WTC11 (cell line): ENCODE measurements around the gene C12orf43. TPM values are rescaled to one million over a fixed set of nuclear protein-coding genes. Genes with fewer than 3 reads are reported as not detected.

Experiments
- ATAC-seq: fragments of 200-7000 bp; cut with Tn5 transposase; 2 replicates; pipeline ENCODE4 v1.10.0; 2021; ENCODE audit warnings: mild to moderate bottlenecking, moderate library complexity
- CTCF ChIA-PET: fragments of 300-600 bp; sonication (Branson Sonifier 250); formaldehyde crosslinking; loops from one replicate; lab custom pipeline; 2021; ENCODE audit warnings: antibody characterized with exemption; lab: Charles Lee
- POLR2A ChIA-PET: fragments of 350-600 bp; sonication (Branson Sonifier 250); formaldehyde crosslinking; loops from one replicate; lab custom pipeline; 2021; ENCODE audit warnings: antibody characterized with exemption; lab: Charles Lee
- DNase-seq: peaks from one replicate; pipeline ENCODE4 v3.0.0; 2021; ENCODE audit warnings: low spot score
- H3K27ac Mint-ChIP-seq: 2 replicates; pipeline ENCODE4 v1.8.0; 2021; ENCODE audit warnings: mixed read lengths
- H3K27me3 Mint-ChIP-seq: 2 replicates; pipeline ENCODE4 v1.8.0; 2021; ENCODE audit warnings: low read depth, mild to moderate bottlenecking, moderate library complexity, mixed read lengths
- H3K36me3 Mint-ChIP-seq: 2 replicates; pipeline ENCODE4 v1.8.0; 2021; ENCODE audit warnings: mixed read lengths
- H3K4me1 Mint-ChIP-seq: 2 replicates; pipeline ENCODE4 v1.8.0; 2022; ENCODE audit warnings: mixed read lengths
- H3K4me3 Mint-ChIP-seq: 2 replicates; pipeline ENCODE4 v1.8.0; 2021; ENCODE audit warnings: mild to moderate bottlenecking, moderate library complexity, mixed read lengths
- H3K9me3 Mint-ChIP-seq: 2 replicates; pipeline ENCODE4 v1.8.0; 2021; ENCODE audit warnings: mixed read lengths
- E2F5 ChIP-seq: sonication (generic); formaldehyde crosslinking; IDR thresholded peaks from 2 replicates; pipeline ENCODE4 v1.8.1; 2022; ENCODE audit warnings: mild to moderate bottlenecking, moderate library complexity, missing genetic modification reagents
- EMX1 ChIP-seq: fragments of 250-450 bp; sonication (Bioruptor Pico); IDR thresholded peaks from 2 replicates; pipeline ENCODE4 v1.8.0; 2021; ENCODE audit warnings: mild to moderate bottlenecking
- FOXP1 ChIP-seq: sonication (generic); formaldehyde crosslinking; IDR thresholded peaks from 2 replicates; pipeline ENCODE4 v1.8.0; 2022; ENCODE audit warnings: missing genetic modification reagents, mild to moderate bottlenecking, moderate library complexity, borderline replicate concordance
- NFE2L1 ChIP-seq: sonication (generic); formaldehyde crosslinking; IDR thresholded peaks from 2 replicates; pipeline ENCODE4 v1.8.1; 2023; ENCODE audit warnings: missing genetic modification reagents
- PRRX2 ChIP-seq: fragments of 250-450 bp; sonication (Bioruptor Pico); IDR thresholded peaks from 2 replicates; pipeline ENCODE4 v1.8.0; 2021; ENCODE audit warnings: mild to moderate bottlenecking
- SMAD4 ChIP-seq: sonication (generic); formaldehyde crosslinking; IDR thresholded peaks from 2 replicates; pipeline ENCODE4 v1.8.0; 2022; ENCODE audit warnings: mild to moderate bottlenecking, missing genetic modification reagents
- SP1 ChIP-seq: sonication (generic); formaldehyde crosslinking; conservative IDR thresholded peaks from 2 replicates; pipeline ENCODE4 v1.8.1; 2022; ENCODE audit warnings: missing genetic modification reagents
- ZNF232 ChIP-seq: sonication (generic); formaldehyde crosslinking; IDR thresholded peaks from 2 replicates; pipeline ENCODE4 v1.8.0; 2022; ENCODE audit warnings: mild to moderate bottlenecking, missing genetic modification reagents
- total RNA-seq: library from RNA; stranded (reverse); gene quantifications from 3 replicates; pipeline ENCODE4 v1.2.3, GENCODE V29; 2021
- TF ChIP-seq, protein P1 (sequence below): fragments of 250-450 bp; sonication (Bioruptor Pico); conservative IDR thresholded peaks from 2 replicates; pipeline ENCODE4 v1.9.0; 2021; ENCODE audit warnings: mild to moderate bottlenecking
- TF ChIP-seq, protein P2 (sequence below): sonication (generic); formaldehyde crosslinking; IDR thresholded peaks from 2 replicates; pipeline ENCODE4 v1.8.0; 2022; ENCODE audit warnings: mild to moderate bottlenecking, missing genetic modification reagents
- TF ChIP-seq, protein P3 (sequence below): sonication (generic); formaldehyde crosslinking; IDR thresholded peaks from 2 replicates; pipeline ENCODE4 v1.8.1; 2023; ENCODE audit warnings: mild to moderate bottlenecking, missing genetic modification reagents, borderline replicate concordance
- TF ChIP-seq, protein P4 (sequence below): sonication (generic); formaldehyde crosslinking; IDR thresholded peaks from 2 replicates; pipeline ENCODE4 v1.8.0; 2022; ENCODE audit warnings: mild to moderate bottlenecking, missing genetic modification reagents

C12orf43 gene
- total RNA-seq, 1 experiment from 2014 or later = 20.7 TPM

GRCh38 chr12:120983759-120984158, 32.5 kb downstream of the C12orf43 start:
- Mint-ChIP-seq H3K36me3 (no peaks in the 10 kb centered on the region), H3K27ac (no peak overlapping the region), H3K9me3 (peaks cover 7% of the 10 kb centered on the region), H3K4me1 (peaks cover 17% of the 10 kb centered on the region), H3K27me3 (no peaks in the 10 kb centered on the region), H3K4me3 (no peak overlapping the region)
- no peak for ATAC-seq
- TF ChIP-seq EMX1 (no peak), SP1 (CRISPR knock-in tag) (no peak), PRRX2 (CRISPR knock-in tag) (no peak), SMAD4 (CRISPR knock-in tag) (no peak), ZNF232 (no peak)
- TF ChIP-seq, protein P1, sequence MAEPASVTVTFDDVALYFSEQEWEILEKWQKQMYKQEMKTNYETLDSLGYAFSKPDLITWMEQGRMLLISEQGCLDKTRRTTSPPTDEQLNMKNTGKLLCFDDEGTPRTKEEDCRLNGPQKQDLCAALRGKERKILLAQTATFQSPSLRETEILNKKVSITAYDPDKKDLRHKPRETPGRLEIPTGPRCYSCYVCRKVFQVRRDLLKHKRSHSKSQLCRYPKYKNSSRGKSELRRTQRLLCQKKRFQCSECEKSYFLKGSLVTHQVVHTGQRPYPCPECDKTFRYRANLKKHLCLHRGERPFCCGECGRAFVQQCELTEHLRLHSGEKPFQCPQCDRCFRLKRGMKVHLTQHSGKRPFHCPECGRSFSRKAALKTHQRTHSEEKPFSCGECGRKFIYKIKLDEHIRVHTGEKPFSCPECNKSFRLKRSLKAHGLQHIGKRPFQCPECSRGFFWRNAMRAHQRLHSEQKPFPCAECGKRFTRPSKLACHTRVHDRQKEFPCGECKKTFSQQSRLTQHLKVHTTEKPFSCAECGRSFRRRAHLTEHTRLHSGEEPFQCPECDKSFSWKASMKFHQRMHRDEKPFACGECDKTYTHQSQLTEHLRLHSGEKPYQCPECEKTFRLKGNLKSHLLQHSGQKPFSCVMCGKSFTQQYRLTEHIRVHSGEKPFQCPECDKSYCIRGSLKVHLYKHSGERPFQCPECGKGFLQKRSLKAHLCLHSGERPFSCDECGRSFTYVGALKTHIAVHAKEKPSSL (CRISPR knock-in tag) = no peak
- TF ChIP-seq, protein P2, sequence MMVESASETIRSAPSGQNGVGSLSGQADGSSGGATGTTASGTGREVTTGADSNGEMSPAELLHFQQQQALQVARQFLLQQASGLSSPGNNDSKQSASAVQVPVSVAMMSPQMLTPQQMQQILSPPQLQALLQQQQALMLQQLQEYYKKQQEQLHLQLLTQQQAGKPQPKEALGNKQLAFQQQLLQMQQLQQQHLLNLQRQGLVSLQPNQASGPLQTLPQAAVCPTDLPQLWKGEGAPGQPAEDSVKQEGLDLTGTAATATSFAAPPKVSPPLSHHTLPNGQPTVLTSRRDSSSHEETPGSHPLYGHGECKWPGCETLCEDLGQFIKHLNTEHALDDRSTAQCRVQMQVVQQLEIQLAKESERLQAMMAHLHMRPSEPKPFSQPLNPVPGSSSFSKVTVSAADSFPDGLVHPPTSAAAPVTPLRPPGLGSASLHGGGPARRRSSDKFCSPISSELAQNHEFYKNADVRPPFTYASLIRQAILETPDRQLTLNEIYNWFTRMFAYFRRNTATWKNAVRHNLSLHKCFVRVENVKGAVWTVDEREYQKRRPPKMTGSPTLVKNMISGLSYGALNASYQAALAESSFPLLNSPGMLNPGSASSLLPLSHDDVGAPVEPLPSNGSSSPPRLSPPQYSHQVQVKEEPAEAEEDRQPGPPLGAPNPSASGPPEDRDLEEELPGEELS (CRISPR knock-in tag) = no peak
- CTCF ChIA-PET = interaction anchor here (0.6 to 1.8 kb wide), 3 partner anchors 12 to 1465 kb away, joined by 3 to 10 read pairs (median 5); no protein-coding TSS in a partner anchor
- DNase-seq = no peak
- POLR2A ChIA-PET = interaction anchor here (2.8 kb wide), 1 partner anchor 11 kb away, joined by 7 read pairs; no protein-coding TSS in a partner anchor

DNA sequence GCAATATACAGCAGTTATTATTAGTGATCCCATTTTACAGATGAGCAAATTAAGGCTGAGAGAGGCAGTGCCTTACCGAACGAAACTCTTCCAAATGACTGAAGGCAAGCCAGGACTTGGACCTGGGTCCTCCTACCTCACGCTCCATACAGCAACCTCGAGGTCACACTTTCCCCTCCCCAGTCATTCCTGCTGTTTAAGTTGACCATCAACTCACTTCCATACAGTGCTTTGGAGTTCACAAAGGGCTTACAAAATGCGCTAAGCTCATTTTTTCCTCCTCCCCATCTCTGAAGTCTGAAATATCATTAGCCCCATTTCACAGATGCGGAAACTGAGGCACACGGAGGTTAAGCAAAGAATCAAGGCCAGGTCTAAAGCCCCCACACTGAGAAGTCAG, 33.6 kb downstream of the C12orf43 start:
- Mint-ChIP-seq H3K27ac (no peak overlapping the region), H3K4me1 (peaks cover 17% of the 10 kb centered on the region), H3K9me3 (no peaks in the 10 kb centered on the region), H3K4me3 (no peak overlapping the region), H3K27me3 (no peaks in the 10 kb centered on the region), H3K36me3 (no peaks in the 10 kb centered on the region)
- DNase-seq (no peak), ATAC-seq (no peak)
- TF ChIP-seq, protein P3, sequence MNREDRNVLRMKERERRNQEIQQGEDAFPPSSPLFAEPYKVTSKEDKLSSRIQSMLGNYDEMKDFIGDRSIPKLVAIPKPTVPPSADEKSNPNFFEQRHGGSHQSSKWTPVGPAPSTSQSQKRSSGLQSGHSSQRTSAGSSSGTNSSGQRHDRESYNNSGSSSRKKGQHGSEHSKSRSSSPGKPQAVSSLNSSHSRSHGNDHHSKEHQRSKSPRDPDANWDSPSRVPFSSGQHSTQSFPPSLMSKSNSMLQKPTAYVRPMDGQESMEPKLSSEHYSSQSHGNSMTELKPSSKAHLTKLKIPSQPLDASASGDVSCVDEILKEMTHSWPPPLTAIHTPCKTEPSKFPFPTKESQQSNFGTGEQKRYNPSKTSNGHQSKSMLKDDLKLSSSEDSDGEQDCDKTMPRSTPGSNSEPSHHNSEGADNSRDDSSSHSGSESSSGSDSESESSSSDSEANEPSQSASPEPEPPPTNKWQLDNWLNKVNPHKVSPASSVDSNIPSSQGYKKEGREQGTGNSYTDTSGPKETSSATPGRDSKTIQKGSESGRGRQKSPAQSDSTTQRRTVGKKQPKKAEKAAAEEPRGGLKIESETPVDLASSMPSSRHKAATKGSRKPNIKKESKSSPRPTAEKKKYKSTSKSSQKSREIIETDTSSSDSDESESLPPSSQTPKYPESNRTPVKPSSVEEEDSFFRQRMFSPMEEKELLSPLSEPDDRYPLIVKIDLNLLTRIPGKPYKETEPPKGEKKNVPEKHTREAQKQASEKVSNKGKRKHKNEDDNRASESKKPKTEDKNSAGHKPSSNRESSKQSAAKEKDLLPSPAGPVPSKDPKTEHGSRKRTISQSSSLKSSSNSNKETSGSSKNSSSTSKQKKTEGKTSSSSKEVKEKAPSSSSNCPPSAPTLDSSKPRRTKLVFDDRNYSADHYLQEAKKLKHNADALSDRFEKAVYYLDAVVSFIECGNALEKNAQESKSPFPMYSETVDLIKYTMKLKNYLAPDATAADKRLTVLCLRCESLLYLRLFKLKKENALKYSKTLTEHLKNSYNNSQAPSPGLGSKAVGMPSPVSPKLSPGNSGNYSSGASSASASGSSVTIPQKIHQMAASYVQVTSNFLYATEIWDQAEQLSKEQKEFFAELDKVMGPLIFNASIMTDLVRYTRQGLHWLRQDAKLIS (CRISPR knock-in tag) = no peak
- no peak for TF ChIP-seq FOXP1 (CRISPR knock-in tag)
- TF ChIP-seq NFE2L1 (CRISPR knock-in tag) = no peak
- no peak for TF ChIP-seq E2F5 (CRISPR knock-in tag)
- TF ChIP-seq, protein P4, sequence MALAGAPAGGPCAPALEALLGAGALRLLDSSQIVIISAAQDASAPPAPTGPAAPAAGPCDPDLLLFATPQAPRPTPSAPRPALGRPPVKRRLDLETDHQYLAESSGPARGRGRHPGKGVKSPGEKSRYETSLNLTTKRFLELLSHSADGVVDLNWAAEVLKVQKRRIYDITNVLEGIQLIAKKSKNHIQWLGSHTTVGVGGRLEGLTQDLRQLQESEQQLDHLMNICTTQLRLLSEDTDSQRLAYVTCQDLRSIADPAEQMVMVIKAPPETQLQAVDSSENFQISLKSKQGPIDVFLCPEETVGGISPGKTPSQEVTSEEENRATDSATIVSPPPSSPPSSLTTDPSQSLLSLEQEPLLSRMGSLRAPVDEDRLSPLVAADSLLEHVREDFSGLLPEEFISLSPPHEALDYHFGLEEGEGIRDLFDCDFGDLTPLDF (CRISPR knock-in tag) = no peak
- ChIA-PET CTCF (interaction anchor here (0.6 to 3.1 kb wide), 2 partner anchors 11 to 73 kb away, joined by 3 to 14 read pairs; no protein-coding TSS in a partner anchor), POLR2A (no interaction called here)
